ENCODE results near the gene KCNJ12. TPM values are rescaled to one million over a fixed set of nuclear protein-coding genes. Genes with fewer than 3 reads are reported as not detected.

The KCNJ12 gene
- total RNA-seq, 6 donors from 2014 or later: 1.2 to 3.8 (median 2.0) TPM

DNA sequence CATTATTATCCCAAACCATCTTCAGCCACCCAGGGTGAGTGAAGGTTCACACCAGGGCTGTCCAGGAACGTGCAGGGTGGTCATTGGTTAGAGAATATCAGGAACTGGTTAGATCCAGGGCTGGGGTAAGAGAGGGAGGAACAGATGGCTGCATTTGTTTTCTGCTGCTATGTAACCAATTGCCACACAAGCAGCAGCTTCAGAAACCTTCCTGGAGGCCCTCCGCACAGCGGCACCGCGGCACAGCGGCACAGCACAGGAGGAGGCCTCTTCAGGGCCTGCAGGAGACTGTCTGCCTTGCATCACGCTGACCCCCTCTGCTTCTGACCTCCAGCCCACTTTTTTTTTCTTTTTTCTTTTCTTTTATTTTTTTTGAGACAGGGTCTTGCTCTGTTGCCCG, 86.1 kb downstream of the KCNJ12 start:
- Histone ChIP-seq H3K4me3 (no peak overlapping the region), H3K4me1 (peaks cover 10 to 19% (median 13%) of the 10 kb centered on the region in 4 donors), H3K27me3 (peaks cover 0 to 10% (median 0%) of the 10 kb centered on the region in 4 donors), H3K27ac (no peak overlapping the region), H3K36me3 (no peaks in the 10 kb centered on the region), H3K9me3 (no peaks in the 10 kb centered on the region)
- TF ChIP-seq EP300 (IDR thresholded peaks at IDR 0.05): no peak
- no peak for TF ChIP-seq POLR2AphosphoS5 (IDR thresholded peaks at IDR 0.05)
- no peak for TF ChIP-seq POLR2A (IDR thresholded peaks at IDR 0.05)
- TF ChIP-seq, protein P1, sequence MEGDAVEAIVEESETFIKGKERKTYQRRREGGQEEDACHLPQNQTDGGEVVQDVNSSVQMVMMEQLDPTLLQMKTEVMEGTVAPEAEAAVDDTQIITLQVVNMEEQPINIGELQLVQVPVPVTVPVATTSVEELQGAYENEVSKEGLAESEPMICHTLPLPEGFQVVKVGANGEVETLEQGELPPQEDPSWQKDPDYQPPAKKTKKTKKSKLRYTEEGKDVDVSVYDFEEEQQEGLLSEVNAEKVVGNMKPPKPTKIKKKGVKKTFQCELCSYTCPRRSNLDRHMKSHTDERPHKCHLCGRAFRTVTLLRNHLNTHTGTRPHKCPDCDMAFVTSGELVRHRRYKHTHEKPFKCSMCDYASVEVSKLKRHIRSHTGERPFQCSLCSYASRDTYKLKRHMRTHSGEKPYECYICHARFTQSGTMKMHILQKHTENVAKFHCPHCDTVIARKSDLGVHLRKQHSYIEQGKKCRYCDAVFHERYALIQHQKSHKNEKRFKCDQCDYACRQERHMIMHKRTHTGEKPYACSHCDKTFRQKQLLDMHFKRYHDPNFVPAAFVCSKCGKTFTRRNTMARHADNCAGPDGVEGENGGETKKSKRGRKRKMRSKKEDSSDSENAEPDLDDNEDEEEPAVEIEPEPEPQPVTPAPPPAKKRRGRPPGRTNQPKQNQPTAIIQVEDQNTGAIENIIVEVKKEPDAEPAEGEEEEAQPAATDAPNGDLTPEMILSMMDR (IDR thresholded peaks at IDR 0.05): no peak
- DNase-seq (no peak), ATAC-seq (ENCODE audit: low FRiP score in 2 of 2) (no peak)
- WGBS, 2 donors: 84 to 88% methylated on average over 8 of the region's 8 CpGs

DNA sequence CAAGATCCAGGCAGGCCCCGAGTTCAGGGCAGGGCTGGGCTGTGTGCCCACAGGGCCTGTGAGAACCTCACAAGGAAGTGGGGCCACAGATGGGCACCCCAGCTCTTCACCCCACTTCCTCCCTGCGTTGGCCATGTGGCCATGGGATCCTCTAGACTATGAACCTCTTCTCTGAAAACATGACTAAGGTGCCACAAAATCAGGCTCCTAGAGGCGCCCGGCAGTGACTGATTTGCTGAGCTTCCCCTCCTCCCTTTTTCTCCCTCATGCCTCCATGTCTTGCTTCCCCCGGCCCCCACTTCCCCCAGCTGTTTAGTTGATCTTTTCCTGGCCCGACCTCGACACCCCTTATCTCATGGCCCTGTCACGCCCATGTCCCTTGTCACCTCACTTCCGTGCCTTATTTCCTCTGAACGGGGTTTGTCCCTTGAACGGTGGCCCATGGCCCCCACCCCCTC, 87.1 kb downstream of the KCNJ12 start:
- peaks cover 0 to 10% (median 0%) of the 10 kb centered on the region in 4 donors for H3K27me3 ChIP-seq
- no peak overlapping the region for H3K4me3 ChIP-seq
- DNase-seq (no peak), ATAC-seq (ENCODE audit: low FRiP score in 2 of 2) (no peak)
- H3K27ac ChIP-seq: no peak overlapping the region
- peaks cover 8 to 13% (median 10%) of the 10 kb centered on the region in 4 donors for H3K4me1 ChIP-seq
- TF ChIP-seq POLR2AphosphoS5 (IDR thresholded peaks at IDR 0.05) (no peak), POLR2A (IDR thresholded peaks at IDR 0.05) (no peak), EP300 (IDR thresholded peaks at IDR 0.05) (no peak)
- TF ChIP-seq, protein P1 (IDR thresholded peaks at IDR 0.05): no peak
- no peaks in the 10 kb centered on the region for H3K9me3 ChIP-seq
- WGBS, 2 donors: 24 to 25% methylated on average over 10 to 11 of the region's 11 CpGs
- no peaks in the 10 kb centered on the region for H3K36me3 ChIP-seq

DNA sequence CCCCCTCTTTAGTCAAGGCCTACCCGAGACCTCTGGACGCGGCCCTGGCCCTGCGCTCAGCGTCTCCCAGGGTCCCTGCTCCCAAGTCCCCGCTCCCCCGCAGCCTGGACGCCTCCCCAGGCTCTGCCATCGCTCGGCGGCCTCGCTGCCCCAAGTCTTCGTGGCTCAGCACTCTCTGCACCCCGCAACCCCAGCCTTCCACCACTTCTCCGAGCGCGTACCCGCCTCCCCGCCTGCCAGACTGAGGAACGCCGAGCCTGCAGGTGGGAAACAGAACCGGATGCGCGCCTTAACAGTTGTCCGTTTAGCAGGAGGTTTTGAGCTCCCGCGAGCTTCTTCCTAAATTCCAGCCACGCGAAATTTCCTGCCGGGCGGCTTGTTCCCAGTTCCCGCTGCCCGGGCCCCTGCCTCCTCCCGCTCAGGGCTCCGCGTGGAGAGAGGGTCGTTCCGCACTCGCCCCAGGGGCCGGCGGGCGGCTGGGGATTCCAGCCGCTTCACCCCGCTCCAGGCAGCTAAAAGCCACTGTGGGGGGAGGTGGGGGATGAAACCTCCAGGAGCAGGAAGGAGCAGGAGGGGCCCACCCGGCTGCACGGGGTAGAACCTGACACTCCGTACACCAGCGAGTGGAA, 87.7 kb downstream of the KCNJ12 start:
- Histone ChIP-seq H3K4me1 (peaks cover 8 to 13% (median 10%) of the 10 kb centered on the region in 4 donors), H3K9me3 (no peaks in the 10 kb centered on the region), H3K4me3 (no peak overlapping the region), H3K27me3 (peaks cover 0 to 10% (median 0%) of the 10 kb centered on the region in 4 donors), H3K36me3 (no peaks in the 10 kb centered on the region), H3K27ac (no peak overlapping the region)
- WGBS, 2 donors: 18 to 22% methylated on average over 11 to 48 of the region's 48 CpGs
- ATAC-seq (ENCODE audit: low FRiP score in 2 of 2) (no peak), DNase-seq (peak in 1 of 2 donors; percentile 79)
- TF ChIP-seq, protein P1 (IDR thresholded peaks at IDR 0.05): no peak
- TF ChIP-seq POLR2A (IDR thresholded peaks at IDR 0.05): no peak
- TF ChIP-seq POLR2AphosphoS5 (IDR thresholded peaks at IDR 0.05): no peak
- no peak for TF ChIP-seq EP300 (IDR thresholded peaks at IDR 0.05)

DNA sequence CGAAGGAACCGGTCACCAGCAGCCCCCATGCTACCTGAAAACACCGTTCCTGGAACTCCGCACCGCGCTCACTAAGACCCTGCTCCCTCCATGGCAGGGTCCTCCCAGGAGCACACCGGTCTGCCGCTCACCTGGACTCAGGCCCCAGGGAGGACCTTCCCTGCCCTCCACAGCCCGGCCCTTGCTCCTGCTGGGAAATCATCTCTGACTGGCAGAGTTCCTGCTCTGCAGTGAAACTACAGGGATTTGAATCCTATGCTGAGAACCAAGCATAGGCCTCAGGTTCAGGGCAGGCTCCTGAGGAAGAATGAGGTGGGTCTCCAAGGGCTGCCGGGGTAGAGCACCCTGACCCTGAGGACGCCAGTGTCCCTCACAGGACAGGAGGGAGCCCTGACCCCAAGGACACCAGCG, 88.5 kb downstream of the KCNJ12 start:
- H3K4me1 ChIP-seq: peaks cover 8 to 13% (median 10%) of the 10 kb centered on the region in 4 donors
- no peak overlapping the region for H3K27ac ChIP-seq
- no peaks in the 10 kb centered on the region for H3K9me3 ChIP-seq
- DNase-seq (peak in 1 of 2 donors; percentile 26), ATAC-seq (ENCODE audit: low FRiP score in 2 of 2) (no peak)
- H3K4me3 ChIP-seq: no peak overlapping the region
- no peaks in the 10 kb centered on the region for H3K36me3 ChIP-seq
- TF ChIP-seq EP300 (IDR thresholded peaks at IDR 0.05) (no peak), POLR2A (IDR thresholded peaks at IDR 0.05) (no peak), POLR2AphosphoS5 (IDR thresholded peaks at IDR 0.05) (no peak)
- TF ChIP-seq, protein P1 (IDR thresholded peaks at IDR 0.05): no peak
- WGBS, 2 donors: 79 to 82% methylated on average over 6 to 12 of the region's 12 CpGs
- peaks cover 0 to 10% (median 0%) of the 10 kb centered on the region in 4 donors for H3K27me3 ChIP-seq
